COR-L47 (cell line): ENCODE data around the gene SORCS2.

ENCODE experiments used
- DNase-seq: peaks from one replicate; lab custom pipeline; 2025; lab: John Stamatoyannopoulos, UW

The SORCS2 gene

DNA sequence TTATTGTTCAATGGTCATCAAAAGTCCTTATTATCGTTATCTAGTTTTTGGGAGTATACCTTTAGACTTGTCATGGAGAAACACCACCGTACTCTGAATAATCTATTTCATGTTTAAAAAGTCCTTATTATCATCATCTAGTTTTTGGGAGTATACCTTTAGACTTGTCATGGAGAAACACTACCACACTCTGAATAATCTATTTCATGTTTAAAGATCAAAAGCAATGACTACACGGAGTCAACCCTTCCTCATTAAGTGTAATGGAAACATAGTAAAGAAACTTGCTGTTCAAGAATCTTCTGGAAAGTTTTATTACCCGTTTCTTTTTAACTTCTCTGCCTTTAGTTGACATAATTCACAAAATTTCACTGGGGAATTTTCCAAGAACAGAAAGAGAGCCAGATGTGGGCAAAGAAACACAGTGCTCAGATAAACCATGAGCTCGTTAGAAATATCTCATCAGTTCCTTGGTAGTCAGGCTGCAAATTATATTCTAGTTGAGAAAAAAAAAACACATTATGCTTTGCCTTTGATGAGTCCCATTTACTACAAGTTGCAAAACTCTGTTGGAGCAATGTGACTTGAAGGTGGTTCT lies 588.5 kb downstream of the SORCS2 start:
- no peak for DNase-seq

GRCh38 chr4:7781366-7781765 lies 589.0 kb downstream of the SORCS2 start:
- no peak for DNase-seq

DNA sequence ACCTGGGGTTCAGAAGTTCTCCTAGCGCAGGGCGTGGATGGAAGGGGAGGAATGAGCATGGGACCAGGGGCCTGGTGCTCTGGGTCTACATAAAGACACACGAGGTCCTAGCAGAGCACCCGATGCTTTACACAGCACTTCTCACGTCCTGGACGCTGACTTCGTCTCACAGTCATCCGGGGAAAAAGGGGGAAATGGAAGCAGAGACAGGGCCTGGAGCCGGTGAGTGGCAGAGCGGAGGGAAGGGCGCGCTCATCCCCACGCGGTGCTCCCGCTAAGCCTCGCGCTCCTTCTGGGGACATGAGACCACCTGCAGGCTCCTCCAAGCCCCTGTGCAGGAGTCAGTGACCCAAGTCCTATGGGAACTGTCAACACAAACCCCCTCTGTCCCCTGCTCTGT lies 589.7 kb downstream of the SORCS2 start:
- DNase-seq: no peak

DNA sequence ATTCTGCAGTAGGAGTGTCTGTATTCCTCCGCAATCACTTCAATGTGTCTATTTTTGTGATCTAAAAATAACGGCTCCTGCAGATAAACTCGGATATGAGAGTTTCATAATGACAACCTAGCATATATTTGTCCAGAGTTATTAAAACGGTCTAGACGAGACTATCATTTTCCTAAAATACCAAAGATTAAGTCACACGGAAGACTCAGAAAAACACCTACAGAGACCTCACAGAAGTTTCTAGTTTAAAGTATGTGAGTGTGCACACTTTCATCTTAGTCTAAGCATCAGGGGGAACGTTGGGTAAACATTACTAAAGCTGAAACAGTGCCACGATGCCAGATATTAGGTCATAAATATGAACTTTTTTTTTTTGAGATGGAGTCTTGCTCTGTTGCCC lies 590.4 kb downstream of the SORCS2 start:
- DNase-seq: no peak

GRCh38 chr4:7783541-7783940 lies 591.2 kb downstream of the SORCS2 start:
- DNase-seq: no peak

DNA sequence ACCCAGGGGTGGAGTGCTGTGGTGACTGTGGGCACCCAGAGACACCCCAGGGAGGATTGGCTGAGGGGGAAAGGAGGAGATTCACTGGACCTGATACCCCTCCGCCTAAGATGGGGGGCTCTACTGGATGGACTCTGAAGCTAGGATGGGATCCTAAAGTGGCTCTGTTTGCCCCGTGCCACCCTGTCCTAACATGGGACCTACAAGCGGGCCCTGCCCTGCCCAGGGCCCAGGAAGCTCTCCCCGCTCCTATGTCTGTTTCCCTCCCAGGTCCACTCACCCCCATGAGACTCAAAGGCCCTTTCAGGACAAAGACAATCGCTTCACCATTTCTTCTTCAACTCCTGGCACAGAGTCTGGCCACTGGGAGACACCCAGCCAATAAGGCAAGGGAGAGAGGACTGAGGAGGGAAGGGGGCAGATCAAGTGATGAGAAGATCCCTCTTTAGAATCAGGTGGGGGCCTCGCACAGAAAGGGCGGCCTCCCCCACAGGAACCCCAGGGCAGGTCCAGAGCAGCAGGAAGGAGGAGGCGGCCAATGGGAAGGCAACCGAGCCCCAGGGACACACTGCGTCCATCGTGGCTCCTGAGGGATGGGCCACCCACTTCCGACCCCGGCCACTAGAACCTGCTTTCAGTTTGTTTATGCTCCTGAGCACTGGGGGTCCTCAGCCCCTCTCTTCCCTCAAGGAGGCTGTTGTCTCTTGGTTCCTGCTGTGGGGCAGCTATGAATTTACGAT lies 592.0 kb downstream of the SORCS2 start:
- no peak for DNase-seq

DNA sequence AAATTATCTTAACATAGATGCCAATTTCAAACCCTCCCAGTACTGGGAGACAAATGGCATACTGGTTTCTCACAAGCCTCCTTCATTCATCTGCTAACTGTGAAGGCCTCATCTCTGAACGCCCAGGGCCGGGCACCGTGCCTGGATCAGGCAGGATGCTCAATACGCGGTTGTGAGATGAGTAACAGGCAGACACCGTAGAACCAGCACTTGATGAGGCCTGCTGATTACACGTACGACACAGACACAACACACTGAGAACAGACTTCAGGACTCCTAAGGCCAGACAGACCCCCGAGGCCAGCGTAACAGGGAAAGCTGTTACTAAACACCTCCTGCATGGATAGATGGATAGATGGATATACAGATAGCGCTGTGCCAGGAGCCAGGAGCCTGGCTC lies 592.7 kb downstream of the SORCS2 start:
- no peak for DNase-seq

- no peak for DNase-seq
These were observed 593.7 kb downstream of the SORCS2 start for GRCh38 chr4:7786040-7786439.

DNA sequence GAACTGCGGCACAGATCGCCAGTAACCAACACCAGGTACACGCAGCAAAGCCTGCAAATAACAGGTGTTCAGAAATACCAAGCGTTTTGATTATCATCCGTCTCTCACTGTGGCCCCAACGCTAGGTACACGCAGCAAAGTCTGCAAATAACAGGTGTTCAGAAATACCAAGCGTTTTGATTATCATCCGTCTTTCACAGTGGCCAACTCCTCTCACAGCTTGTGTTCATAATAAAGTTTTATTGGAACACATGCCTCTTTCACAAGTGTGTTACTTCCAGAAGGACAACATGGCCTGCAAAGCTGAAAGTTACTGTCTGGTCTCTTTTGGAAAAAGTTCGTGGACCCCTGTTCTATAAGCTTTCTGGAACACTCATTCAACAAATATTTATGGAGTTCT lies 594.2 kb downstream of the SORCS2 start:
- no peak for DNase-seq

DNA sequence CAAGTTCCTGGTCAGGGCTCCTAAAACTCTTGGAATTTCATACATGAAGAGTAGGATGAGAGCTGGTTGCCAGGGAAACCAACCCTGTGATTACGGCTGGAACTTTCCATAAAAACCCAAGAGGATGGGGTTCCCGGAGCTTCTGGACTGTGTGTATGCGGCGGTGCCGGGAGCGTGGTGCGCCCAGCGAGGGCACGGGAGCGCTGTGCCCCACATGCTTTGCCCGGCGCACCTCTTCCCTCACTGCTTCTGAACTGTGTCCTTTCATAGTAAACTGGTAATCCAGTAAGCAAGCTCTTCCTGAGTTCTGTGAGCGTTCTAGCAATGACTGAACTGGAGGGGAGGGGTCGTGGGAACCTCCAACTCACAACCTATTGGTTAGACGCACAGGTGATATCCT lies 594.7 kb downstream of the SORCS2 start:
- no peak for DNase-seq

DNA sequence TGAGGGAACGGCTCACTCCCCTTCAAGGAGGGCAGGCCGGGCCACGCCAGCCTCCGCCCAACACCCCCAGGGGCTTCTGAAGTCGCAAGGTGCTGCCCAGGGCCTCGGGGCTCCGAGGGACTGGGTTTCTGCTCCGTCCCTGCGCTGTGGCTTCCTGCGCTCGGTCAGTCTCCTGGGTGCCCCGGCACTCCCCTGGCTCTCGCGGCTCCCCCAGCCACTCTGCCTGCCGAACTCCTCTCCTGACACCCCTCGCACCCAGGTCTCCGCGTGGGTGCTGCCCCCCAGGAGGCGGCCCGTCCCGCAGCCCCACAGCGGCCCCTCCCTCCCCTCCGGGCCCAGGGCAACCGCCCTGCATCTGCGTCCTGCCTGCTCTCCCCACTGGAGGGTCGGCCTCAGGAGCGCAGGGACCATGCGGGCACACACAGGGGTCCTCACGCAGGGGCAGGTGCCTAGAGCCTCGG lies 595.4 kb downstream of the SORCS2 start:
- no peak for DNase-seq

GRCh38 chr4:7788193-7788592 lies 595.9 kb downstream of the SORCS2 start:
- DNase-seq: no peak

- DNase-seq: no peak
These were observed 596.5 kb downstream of the SORCS2 start for GRCh38 chr4:7788694-7789425.

DNA sequence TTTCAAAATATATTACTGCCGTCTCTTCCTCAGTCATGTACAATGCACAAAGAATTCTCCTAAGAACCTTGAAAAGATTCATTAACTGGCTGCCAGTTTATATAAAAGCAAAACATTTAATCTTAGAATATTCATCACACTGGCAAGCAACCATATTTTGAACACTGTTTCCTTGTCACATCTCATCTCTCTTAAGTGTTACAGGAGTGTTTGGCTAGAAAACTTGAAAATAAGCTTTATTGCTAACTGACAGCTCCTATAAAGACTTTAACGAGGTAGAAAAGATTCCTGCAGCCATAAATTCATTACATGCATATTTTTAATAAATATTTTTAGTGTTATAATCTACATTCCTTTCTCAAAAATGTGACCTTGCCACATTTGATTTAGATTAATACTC lies 597.7 kb downstream of the SORCS2 start:
- no peak for DNase-seq

GRCh38 chr4:7790999-7791398 lies 598.7 kb downstream of the SORCS2 start:
- DNase-seq: no peak
